H1 (cell line): Measurements from ENCODE around the gene PDZRN3. TPM values are rescaled to one million over a fixed set of nuclear protein-coding genes. Genes with fewer than 3 reads are reported as not detected.

Experiments
- CTCF ChIA-PET: fragments of 300-600 bp; sonication (Branson Sonifier 250); formaldehyde crosslinking; loops from one replicate; lab custom pipeline; 2021; ENCODE audit not compliant: partially characterized antibody; lab: Charles Lee
- POLR2A ChIA-PET: fragments of 300-600 bp; sonication (Branson Sonifier 250); formaldehyde crosslinking; loops from one replicate; lab custom pipeline; 2021; ENCODE audit warnings: inconsistent platforms; ENCODE audit not compliant: partially characterized antibody; lab: Charles Lee
- DNase-seq, 2 experiments: peaks; one replicate each; pipeline versions ENCODE4 v3.0.0 to v3.0.0-alpha.2; 2010 to 2022; ENCODE audit warnings: low spot score in 2 of 2, low read depth in 1 of 2, mixed read lengths in 1 of 2
- FAIRE-seq: peaks from 2 replicates; lab custom pipeline; 2011; peaks lifted over from hg19 to GRCh38; lab: Jason Lieb, UNC
- H2AFZ ChIP-seq: 2 replicates; pipeline ENCODE4 v1.8.1; 2012; ENCODE audit warnings: low read length, inconsistent platforms
- H2AK5ac ChIP-seq: 2 replicates; pipeline ENCODE4 v1.6.1; 2013; ENCODE audit warnings: low read depth, low read length
- H2BK120ac ChIP-seq: replicated peaks from 2 replicates; pipeline ENCODE3; 2013; ENCODE audit warnings: low read depth, low read length, inconsistent platforms
- H2BK12ac ChIP-seq: 2 replicates; pipeline ENCODE4 v1.6.1; 2013; ENCODE audit warnings: low read depth, low read length
- H2BK15ac ChIP-seq: 2 replicates; pipeline ENCODE4 v1.6.1; 2013; ENCODE audit warnings: low read length
- H2BK20ac ChIP-seq: 2 replicates; pipeline ENCODE4 v1.6.1; 2013; ENCODE audit warnings: low read length
- H2BK5ac ChIP-seq: 2 replicates; pipeline ENCODE4 v1.6.1; 2013; ENCODE audit warnings: low read depth, low read length
- H3K14ac ChIP-seq: 2 replicates; pipeline ENCODE4 v1.6.1; 2013; ENCODE audit warnings: inconsistent platforms; ENCODE audit not compliant: insufficient read length
- H3K18ac ChIP-seq: 2 replicates; pipeline ENCODE4 v1.6.1; 2013; ENCODE audit warnings: low read length; ENCODE audit errors: extremely low read depth
- H3K23ac ChIP-seq: 2 replicates; pipeline ENCODE4 v1.6.1; 2013; ENCODE audit warnings: inconsistent platforms; ENCODE audit not compliant: insufficient read length
- H3K23me2 ChIP-seq: 2 replicates; pipeline ENCODE4 v1.6.1; 2013; ENCODE audit warnings: low read depth, low read length
- H3K27ac ChIP-seq: 2 replicates; pipeline ENCODE4 v1.6.1; 2011; ENCODE audit warnings: low read depth, low read length, inconsistent platforms
- H3K27me3 ChIP-seq, 4 experiments: replicated peaks in 1 of 4; 1 replicate in 1 of 4; 2 replicates in 3 of 4; pipeline versions ENCODE4 v1.6.1 to v1.8.1; 2011 to 2013; ENCODE audit warnings: low read length in 3 of 4, mild to moderate bottlenecking in 3 of 4, inconsistent platforms in 2 of 4, mixed read lengths in 2 of 4, moderate library complexity in 1 of 4; ENCODE audit not compliant: control insufficient read depth in 3 of 4, insufficient read depth in 3 of 4; ENCODE audit errors: extremely low read depth in 1 of 4
- H3K36me3 ChIP-seq, 4 experiments: 2 replicates each; pipeline versions ENCODE4 v1.6.1 to v1.8.1; 2011 to 2013; ENCODE audit warnings: mild to moderate bottlenecking in 4 of 4, low read length in 3 of 4, moderate library complexity in 2 of 4, control low read depth in 1 of 4, inconsistent platforms in 1 of 4; ENCODE audit not compliant: insufficient read depth in 4 of 4, control insufficient read depth in 2 of 4
- H3K4ac ChIP-seq: replicated peaks from 2 replicates; pipeline ENCODE3; 2013; ENCODE audit warnings: low read length, low read depth, mixed read lengths, inconsistent platforms; ENCODE audit not compliant: insufficient read length
- H3K4me1 ChIP-seq, 4 experiments: replicated peaks in 1 of 4; 1 replicate in 1 of 4; 2 replicates in 3 of 4; pipeline versions ENCODE4 v1.6.1 to v1.8.1; 2011 to 2013; ENCODE audit warnings: low read length in 3 of 4, inconsistent platforms in 2 of 4, mixed read lengths in 1 of 4; ENCODE audit not compliant: insufficient read depth in 4 of 4, control insufficient read depth in 3 of 4
- H3K4me2 ChIP-seq, 2 experiments: 2 replicates each; pipeline versions ENCODE4 v1.6.1 to v1.8.1; 2011 to 2013; ENCODE audit warnings: low read depth in 2 of 2, low read length in 2 of 2, control low read depth in 1 of 2, inconsistent platforms in 1 of 2, mild to moderate bottlenecking in 1 of 2; ENCODE audit not compliant: insufficient read depth in 1 of 2
- H3K4me3 ChIP-seq, 4 experiments: fragments of 200-600, 300-600 bp in 1 of 4; sonication (generic), shearing (Covaris generic), sonication (Bioruptor Twin) in 1 of 4; 2 replicates each; pipeline versions ENCODE4 v1.5.1 to v1.8.1; 2011 to 2016; ENCODE audit warnings: low read length in 4 of 4, low read depth in 3 of 4, control low read depth in 2 of 4, inconsistent platforms in 2 of 4, mild to moderate bottlenecking in 2 of 4, mixed read lengths in 1 of 4, moderate library complexity in 1 of 4; ENCODE audit not compliant: insufficient read depth in 2 of 4; ENCODE audit errors: extremely low read depth in 1 of 4
- H3K56ac ChIP-seq: replicated peaks from 2 replicates; pipeline ENCODE3; 2013; ENCODE audit warnings: low read depth, mild to moderate bottlenecking, mixed read lengths, low read length, inconsistent platforms; ENCODE audit not compliant: insufficient read length
- H3K79me1 ChIP-seq: 2 replicates; pipeline ENCODE4 v1.6.1; 2013; ENCODE audit warnings: low read depth, low read length, control low read depth
- H3K79me2 ChIP-seq, 2 experiments: 2 replicates each; pipeline versions ENCODE4 v1.6.1 to v1.8.1; 2012 to 2013; ENCODE audit warnings: low read length in 2 of 2, mild to moderate bottlenecking in 2 of 2, inconsistent platforms in 1 of 2; ENCODE audit not compliant: insufficient read depth in 2 of 2, control insufficient read depth in 1 of 2
- H3K9ac ChIP-seq, 4 experiments: replicated peaks in 1 of 4; 1 replicate in 1 of 4; 2 replicates in 3 of 4; pipeline versions ENCODE4 v1.6.1 to v1.8.1; 2011 to 2013; ENCODE audit warnings: low read depth in 3 of 4, low read length in 3 of 4, control low read depth in 2 of 4, mild to moderate bottlenecking in 2 of 4, moderate library complexity in 2 of 4, inconsistent platforms in 1 of 4; ENCODE audit errors: extremely low read depth in 1 of 4
- H3K9me3 ChIP-seq, 2 experiments: 2 replicates each; pipeline versions ENCODE4 v1.6.1 to v1.8.1; 2012 to 2013; ENCODE audit warnings: mild to moderate bottlenecking in 2 of 2, moderate library complexity in 2 of 2, control low read depth in 1 of 2, inconsistent platforms in 1 of 2, low read depth in 1 of 2, low read length in 1 of 2, mixed read lengths in 1 of 2; ENCODE audit not compliant: insufficient read depth in 2 of 2
- H4K20me1 ChIP-seq, 2 experiments: replicated peaks in 1 of 2; 2 replicates each; pipeline versions ENCODE3 to v1.8.1; 2011 to 2013; ENCODE audit warnings: inconsistent platforms in 2 of 2, low read length in 2 of 2, mild to moderate bottlenecking in 1 of 2; ENCODE audit not compliant: insufficient read depth in 2 of 2, control insufficient read depth in 1 of 2
- H4K5ac ChIP-seq: 2 replicates; pipeline ENCODE4 v1.6.1; 2013; ENCODE audit warnings: low read length, low read depth, mixed read lengths, inconsistent platforms; ENCODE audit not compliant: insufficient read length
- H4K8ac ChIP-seq: 2 replicates; pipeline ENCODE4 v1.8.0; 2013; ENCODE audit warnings: mild to moderate bottlenecking, moderate library complexity, low read length, inconsistent platforms; ENCODE audit not compliant: insufficient read depth; ENCODE audit errors: extremely low read depth
- H4K91ac ChIP-seq: replicated peaks from 2 replicates; pipeline ENCODE3; 2013; ENCODE audit warnings: low read length, mixed read lengths, inconsistent platforms; ENCODE audit not compliant: insufficient read length
- BCL11A ChIP-seq, 2 experiments: IDR thresholded peaks; one replicate each; pipeline ENCODE4 v1.6.1; 2011; ENCODE audit warnings: low read depth in 2 of 2, low read length in 2 of 2, mild to moderate bottlenecking in 2 of 2
- CREB1 ChIP-seq: IDR thresholded peaks from 2 replicates; pipeline ENCODE4 v1.6.1; 2012; ENCODE audit warnings: inconsistent platforms
- FOSL1 ChIP-seq: IDR thresholded peaks from 2 replicates; pipeline ENCODE4 v1.6.1; 2011; ENCODE audit warnings: mild to moderate bottlenecking, low read depth, low read length, moderate library complexity; ENCODE audit not compliant: insufficient read depth
- KDM1A ChIP-seq: fragments of 200-600, 300-600 bp; sonication (generic); IDR thresholded peaks from 2 replicates; pipeline ENCODE4 v1.7.1; 2016; ENCODE audit warnings: mild to moderate bottlenecking, low read length, borderline replicate concordance
- POU5F1 ChIP-seq: IDR thresholded peaks from 2 replicates; pipeline ENCODE4 v1.6.1; 2011; ENCODE audit warnings: low read depth, mild to moderate bottlenecking, low read length, moderate library complexity
- RFX5 ChIP-seq: IDR thresholded peaks from 2 replicates; pipeline ENCODE4 v1.6.1; 2011; ENCODE audit warnings: low read depth, low read length, improper control_type of control experiment, borderline replicate concordance
- SIRT6 ChIP-seq: IDR thresholded peaks from one replicate; pipeline ENCODE4 v1.7.1; 2012; ENCODE audit warnings: low read length, inconsistent platforms
- SIX5 ChIP-seq: IDR thresholded peaks from 2 replicates; pipeline ENCODE4 v1.6.1; 2011; ENCODE audit warnings: mild to moderate bottlenecking, low read depth, low read length
- TAF7 ChIP-seq: optimal IDR thresholded peaks from 2 replicates; pipeline ENCODE3; 2011; ENCODE audit warnings: low read depth, mild to moderate bottlenecking, inconsistent platforms, low read length, moderate library complexity, borderline replicate concordance
- WGBS, 2 experiments: shearing (Covaris generic) in 1 of 2; methylation state at CpG; one replicate each; pipeline versions ENCODE4 v1.1.6 to v1.1.7; 2013 to 2015; ENCODE audit warnings: low lambda C conversion rate in 2 of 2, mixed read lengths in 2 of 2, inconsistent platforms in 1 of 2, low coverage in 1 of 2, missing lambda C conversion rate in 1 of 2; ENCODE audit not compliant: insufficient replicate concordance in 2 of 2, insufficient coverage in 1 of 2, insufficient read length in 1 of 2; ENCODE audit errors: extremely low coverage in 1 of 2, missing lambda C conversion rate in 1 of 2; 5-methylcytosine and 5-hydroxymethylcytosine counted together
- polyA plus RNA-seq, 7 experiments: library from polyadenylated mRNA; depleted of rRNA in 3 of 7; stranded (reverse) in 5 of 7; unstranded in 2 of 7; fragments of >200 nt in 5 of 7; fragments of 200-250 nt in 2 of 7; gene quantifications; 1 replicate in 5 of 7; 2 replicates in 1 of 7; 4 replicates in 1 of 7; pipeline versions ENCODE4 v1.2.1 to v1.2.3, GENCODE V29; 2011 to 2013; ENCODE audit warnings: missing spikeins in 2 of 7, mixed read lengths in 2 of 7
- total RNA-seq: library from RNA; stranded (reverse); fragmentation: NEBNext Ultra II Directional; extraction: Animal tissue kit (Norgen Biotek cat#: 25700); gene quantifications from 2 replicates; pipeline ENCODE4 v1.2.1, GENCODE V29; 2021
- TF ChIP-seq, protein P1 (sequence below): IDR thresholded peaks from 2 replicates; pipeline ENCODE4 v1.6.1; 2012; ENCODE audit warnings: inconsistent platforms
- TF ChIP-seq, protein P2 (sequence below): IDR thresholded peaks from 2 replicates; pipeline ENCODE4 v1.6.1; 2012; ENCODE audit warnings: low read length, inconsistent platforms

The PDZRN3 gene
- total and polyA plus RNA-seq, 2 of the 8 experiments (the other 6 are each of a cell fraction or from before 2014, with no cell fraction given) = 4.2 to 20.5 TPM

DNA sequence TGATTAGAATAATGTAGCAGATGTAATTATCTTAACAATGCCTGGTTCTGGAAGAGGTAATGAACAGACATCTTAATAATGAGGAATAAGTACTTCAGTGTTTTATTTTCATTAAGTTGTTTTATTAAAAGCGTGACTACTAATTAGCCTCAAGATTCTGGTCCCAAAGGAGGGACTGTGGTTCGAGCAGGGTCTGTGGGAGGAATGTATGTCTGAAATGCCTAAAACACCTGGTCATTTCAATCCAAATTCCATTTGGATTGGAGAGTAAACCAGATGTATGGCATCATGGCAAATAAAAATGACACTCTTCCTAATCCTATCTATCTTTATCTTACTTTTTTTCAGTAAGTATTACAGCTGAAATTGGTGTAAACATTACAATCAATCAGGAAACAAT lies 243.2 kb downstream of the PDZRN3 start:
- H3K23me2 ChIP-seq = no peaks in the 10 kb centered on the region
- H3K56ac ChIP-seq = no peak overlapping the region
- WGBS, 2 experiments = 100% methylated on average over 2 of the region's 2 CpGs; no CpG with 5 or more reads in 1 of the 2 experiments
- TF ChIP-seq RFX5 (no peak), KDM1A (no peak), BCL11A (IDR thresholded peaks at IDR 0.05; ENCODE audit: low read depth in 2 of 2, low read length in 2 of 2) (no peak), POU5F1 (no peak), SIX5 (no peak), CREB1 (no peak), FOSL1 (no peak), SIRT6 (no peak), TAF7 (no peak)
- TF ChIP-seq, protein P1, sequence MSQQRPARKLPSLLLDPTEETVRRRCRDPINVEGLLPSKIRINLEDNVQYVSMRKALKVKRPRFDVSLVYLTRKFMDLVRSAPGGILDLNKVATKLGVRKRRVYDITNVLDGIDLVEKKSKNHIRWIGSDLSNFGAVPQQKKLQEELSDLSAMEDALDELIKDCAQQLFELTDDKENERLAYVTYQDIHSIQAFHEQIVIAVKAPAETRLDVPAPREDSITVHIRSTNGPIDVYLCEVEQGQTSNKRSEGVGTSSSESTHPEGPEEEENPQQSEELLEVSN = no peak
- TF ChIP-seq, protein P2, sequence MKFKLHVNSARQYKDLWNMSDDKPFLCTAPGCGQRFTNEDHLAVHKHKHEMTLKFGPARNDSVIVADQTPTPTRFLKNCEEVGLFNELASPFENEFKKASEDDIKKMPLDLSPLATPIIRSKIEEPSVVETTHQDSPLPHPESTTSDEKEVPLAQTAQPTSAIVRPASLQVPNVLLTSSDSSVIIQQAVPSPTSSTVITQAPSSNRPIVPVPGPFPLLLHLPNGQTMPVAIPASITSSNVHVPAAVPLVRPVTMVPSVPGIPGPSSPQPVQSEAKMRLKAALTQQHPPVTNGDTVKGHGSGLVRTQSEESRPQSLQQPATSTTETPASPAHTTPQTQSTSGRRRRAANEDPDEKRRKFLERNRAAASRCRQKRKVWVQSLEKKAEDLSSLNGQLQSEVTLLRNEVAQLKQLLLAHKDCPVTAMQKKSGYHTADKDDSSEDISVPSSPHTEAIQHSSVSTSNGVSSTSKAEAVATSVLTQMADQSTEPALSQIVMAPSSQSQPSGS = no peak
- H2BK12ac ChIP-seq = no peak overlapping the region
- no peak overlapping the region for H4K5ac ChIP-seq
- H2AK5ac ChIP-seq = no peak overlapping the region
- no peak overlapping the region for H4K8ac ChIP-seq
- CTCF ChIA-PET = interaction anchor here (1.0 to 1.7 kb wide), 3 partner anchors 122 to 190 kb away, joined by 3 to 4 read pairs (median 3); no protein-coding TSS in a partner anchor
- no peak overlapping the region for H2BK5ac ChIP-seq
- H2BK20ac ChIP-seq = no peak overlapping the region
- H3K4me3 ChIP-seq = no peak overlapping the region
- H3K18ac ChIP-seq = no peak overlapping the region
- H4K20me1 ChIP-seq = no peaks in the 10 kb centered on the region
- peaks cover 0 to 18% (median 5%) of the 10 kb centered on the region in 4 experiments; a peak in 3 of 8 replicates for H3K36me3 ChIP-seq
- H2AFZ ChIP-seq = no peak overlapping the region
- H3K14ac ChIP-seq = no peak overlapping the region
- H3K79me1 ChIP-seq = no peaks in the 10 kb centered on the region
- H3K27ac ChIP-seq = no peak overlapping the region
- H3K9me3 ChIP-seq = no peaks in the 10 kb centered on the region
- no peaks in the 10 kb centered on the region for H3K27me3 ChIP-seq
- DNase-seq (no peak), FAIRE-seq (no peak)
- H3K23ac ChIP-seq = no peak overlapping the region
- H3K4me1 ChIP-seq = no peaks in the 10 kb centered on the region
- no peak overlapping the region for H2BK120ac ChIP-seq
- H4K91ac ChIP-seq = no peak overlapping the region
- H2BK15ac ChIP-seq = no peak overlapping the region
- H3K4ac ChIP-seq = no peak overlapping the region
- no peak overlapping the region for H3K9ac ChIP-seq
- no peak overlapping the region for H3K4me2 ChIP-seq
- POLR2A ChIA-PET = no interaction called here
- H3K79me2 ChIP-seq = no peaks in the 10 kb centered on the region
